ENCODE data around the gene C2orf80. TPM values are rescaled to one million over a fixed set of nuclear protein-coding genes. Genes with fewer than 3 reads are reported as not detected.

C2orf80 gene
- total RNA-seq, 2 experiments from 2014 or later: not detected

- no peak overlapping the region for H3K4me3 Mint-ChIP-seq
- peaks cover 31% of the 10 kb centered on the region for H3K27me3 Mint-ChIP-seq
- CTCF ChIA-PET: interaction anchor here (2.4 kb wide), 1 partner anchor 10 kb away, joined by 10 read pairs; no protein-coding TSS in a partner anchor
- no peaks in the 10 kb centered on the region for H3K36me3 Mint-ChIP-seq
- no peak for DNase-seq
- H3K9me3 Mint-ChIP-seq (ENCODE audit: low read depth): no peaks in the 10 kb centered on the region
- H3K4me1 Mint-ChIP-seq: no peaks in the 10 kb centered on the region
- no peak overlapping the region for H3K27ac Mint-ChIP-seq
- ATAC-seq: no peak
Measured at GRCh38 chr2:208164951-208165755, 24.7 kb downstream of the C2orf80 start.

- ATAC-seq: no peak
- peaks cover 23% of the 10 kb centered on the region for H3K27me3 Mint-ChIP-seq
- no peaks in the 10 kb centered on the region for H3K36me3 Mint-ChIP-seq
Measured at GRCh38 chr2:208163489-208163888, 26.3 kb downstream of the C2orf80 start, which contains the start of gene CRYGA. Gene CRYGA, minus strand, starts transcription at chr2:208163589. Its CDS starts 33 bp downstream, at chr2:208163556.

GRCh38 chr2:208156439-208156838, 33.4 kb downstream of the C2orf80 start:
- ATAC-seq: no peak
- CTCF ChIA-PET: interaction anchor here (0.7 to 1.1 kb wide), 2 partner anchors 19 to 55 kb away, joined by 3 to 9 read pairs; no protein-coding TSS in a partner anchor

More at GRCh38 chr2:208163489-208163888, 26.3 kb downstream of the C2orf80 start, which contains the start of gene CRYGA:
- Mint-ChIP-seq H3K4me1 (no peaks in the 10 kb centered on the region), H3K27ac (no peak within 1 kb of the TSS), H3K4me3 (no peak within 1 kb of the TSS), H3K9me3 (ENCODE audit: low read depth) (no peaks in the 10 kb centered on the region)
- DNase-seq: no peak
- CTCF ChIA-PET: interaction anchor here (1.8 kb wide), 1 partner anchor 12 kb away, joined by 3 read pairs; no protein-coding TSS in a partner anchor

GRCh38 chr2:208153156-208153555, 36.7 kb downstream of the C2orf80 start:
- Mint-ChIP-seq H3K9me3 (ENCODE audit: low read depth) (peaks cover 1% of the 10 kb centered on the region), H3K27ac (no peak overlapping the region), H3K4me1 (no peaks in the 10 kb centered on the region), H3K27me3 (peaks cover 9% of the 10 kb centered on the region), H3K36me3 (no peaks in the 10 kb centered on the region), H3K4me3 (no peak overlapping the region)
- ATAC-seq (no peak), DNase-seq (no peak)
- CTCF ChIA-PET: interaction anchor here (1.0 kb wide), 1 partner anchor 22 kb away, joined by 3 read pairs; no protein-coding TSS in a partner anchor

More at GRCh38 chr2:208156439-208156838, 33.4 kb downstream of the C2orf80 start:
- no peak overlapping the region for H3K27ac Mint-ChIP-seq
- H3K9me3 Mint-ChIP-seq (ENCODE audit: low read depth): no peaks in the 10 kb centered on the region
- H3K27me3 Mint-ChIP-seq: peaks cover 9% of the 10 kb centered on the region
- no peaks in the 10 kb centered on the region for H3K4me1 Mint-ChIP-seq
- no peaks in the 10 kb centered on the region for H3K36me3 Mint-ChIP-seq
- DNase-seq: no peak
- H3K4me3 Mint-ChIP-seq: no peak overlapping the region

GRCh38 chr2:208150956-208151355, 38.9 kb downstream of the C2orf80 start:
- CTCF ChIA-PET: no interaction called here
- no peak overlapping the region for H3K27ac Mint-ChIP-seq
- H3K4me1 Mint-ChIP-seq: no peaks in the 10 kb centered on the region
- ATAC-seq (no peak), DNase-seq (no peak)
- no peaks in the 10 kb centered on the region for H3K36me3 Mint-ChIP-seq
- no peak overlapping the region for H3K4me3 Mint-ChIP-seq
- peaks cover 1% of the 10 kb centered on the region for H3K9me3 Mint-ChIP-seq (ENCODE audit: low read depth)
- H3K27me3 Mint-ChIP-seq: peaks cover 9% of the 10 kb centered on the region

- no peaks in the 10 kb centered on the region for H3K4me1 Mint-ChIP-seq
- peaks cover 1% of the 10 kb centered on the region for H3K9me3 Mint-ChIP-seq (ENCODE audit: low read depth)
- H3K27me3 Mint-ChIP-seq: peaks cover 9% of the 10 kb centered on the region
- DNase-seq (no peak), ATAC-seq (no peak)
- no peak overlapping the region for H3K27ac Mint-ChIP-seq
- CTCF ChIA-PET: no interaction called here
- no peak overlapping the region for H3K4me3 Mint-ChIP-seq
- H3K36me3 Mint-ChIP-seq: no peaks in the 10 kb centered on the region
Measured at GRCh38 chr2:208150094-208150493, 39.7 kb downstream of the C2orf80 start.

GRCh38 chr2:208148803-208149202, 41.0 kb downstream of the C2orf80 start:
- peaks cover 9% of the 10 kb centered on the region for H3K27me3 Mint-ChIP-seq
- CTCF ChIA-PET: no interaction called here

GRCh38 chr2:208147759-208148158, 42.1 kb downstream of the C2orf80 start:
- Mint-ChIP-seq H3K4me3 (no peak overlapping the region), H3K27me3 (peaks cover 9% of the 10 kb centered on the region), H3K36me3 (no peaks in the 10 kb centered on the region), H3K27ac (no peak overlapping the region), H3K4me1 (no peaks in the 10 kb centered on the region), H3K9me3 (ENCODE audit: low read depth) (peaks cover 1% of the 10 kb centered on the region)
- CTCF ChIA-PET: no interaction called here
- no peak for ATAC-seq
- DNase-seq: no peak

More at GRCh38 chr2:208148803-208149202, 41.0 kb downstream of the C2orf80 start:
- Mint-ChIP-seq H3K4me1 (no peaks in the 10 kb centered on the region), H3K27ac (no peak overlapping the region), H3K9me3 (ENCODE audit: low read depth) (peaks cover 1% of the 10 kb centered on the region), H3K36me3 (no peaks in the 10 kb centered on the region), H3K4me3 (no peak overlapping the region)
- no peak for ATAC-seq
- DNase-seq: no peak

- Mint-ChIP-seq H3K27me3 (peaks cover 5% of the 10 kb centered on the region), H3K4me1 (no peaks in the 10 kb centered on the region), H3K9me3 (ENCODE audit: low read depth) (peaks cover 1% of the 10 kb centered on the region), H3K4me3 (no peak overlapping the region), H3K36me3 (no peaks in the 10 kb centered on the region), H3K27ac (no peak overlapping the region)
- CTCF ChIA-PET: no interaction called here
- ATAC-seq: no peak
- no peak for DNase-seq
Measured at GRCh38 chr2:208147008-208147407, 42.8 kb downstream of the C2orf80 start.

- Mint-ChIP-seq H3K9me3 (ENCODE audit: low read depth) (peaks cover 1% of the 10 kb centered on the region), H3K4me3 (no peak within 1 kb of the TSS), H3K36me3 (no peaks in the 10 kb centered on the region), H3K27ac (no peak within 1 kb of the TSS), H3K4me1 (no peaks in the 10 kb centered on the region), H3K27me3 (no peaks in the 10 kb centered on the region)
- no peak for ATAC-seq
- no peak for DNase-seq
- CTCF ChIA-PET: no interaction called here
Measured at GRCh38 chr2:208146006-208146405, 43.8 kb downstream of the C2orf80 start, which contains the start of gene CRYGB. Gene CRYGB, minus strand, starts transcription at chr2:208146158. Its CDS starts 38 bp downstream, at chr2:208146120.

- no peak for ATAC-seq
- no peaks in the 10 kb centered on the region for H3K36me3 Mint-ChIP-seq
- CTCF ChIA-PET: no interaction called here
Measured at GRCh38 chr2:208142925-208143799, 46.7 kb downstream of the C2orf80 start.

GRCh38 chr2:208142240-208142924, 47.4 kb downstream of the C2orf80 start:
- no peaks in the 10 kb centered on the region for H3K9me3 Mint-ChIP-seq (ENCODE audit: low read depth)
- no peak for DNase-seq
- H3K27ac Mint-ChIP-seq: no peak overlapping the region
- no peak overlapping the region for H3K4me3 Mint-ChIP-seq
- H3K27me3 Mint-ChIP-seq: no peaks in the 10 kb centered on the region
- no peak for ATAC-seq
- no peaks in the 10 kb centered on the region for H3K4me1 Mint-ChIP-seq
- no peaks in the 10 kb centered on the region for H3K36me3 Mint-ChIP-seq
- CTCF ChIA-PET: no interaction called here

More at GRCh38 chr2:208142925-208143799, 46.7 kb downstream of the C2orf80 start:
- no peaks in the 10 kb centered on the region for H3K4me1 Mint-ChIP-seq
- H3K9me3 Mint-ChIP-seq (ENCODE audit: low read depth): no peaks in the 10 kb centered on the region
- DNase-seq: no peak
- H3K27me3 Mint-ChIP-seq: no peaks in the 10 kb centered on the region
- H3K27ac Mint-ChIP-seq: no peak overlapping the region
- no peak overlapping the region for H3K4me3 Mint-ChIP-seq

- Mint-ChIP-seq H3K9me3 (ENCODE audit: low read depth) (no peaks in the 10 kb centered on the region), H3K4me1 (peaks cover 15% of the 10 kb centered on the region), H3K27ac (no peak overlapping the region), H3K36me3 (no peaks in the 10 kb centered on the region), H3K4me3 (no peak overlapping the region), H3K27me3 (no peaks in the 10 kb centered on the region)
- DNase-seq (no peak), ATAC-seq (no peak)
- CTCF ChIA-PET: no interaction called here
Measured at GRCh38 chr2:208139447-208139846, 50.4 kb downstream of the C2orf80 start.
